GM12878 (cell line): ENCODE results near the gene DDIT4. TPM values are rescaled to one million over a fixed set of nuclear protein-coding genes. Genes with fewer than 3 reads are reported as not detected.

Experiments used
- ATAC-seq: fragments of 200-7000 bp; cut with Tn5 transposase; 3 replicates; pipeline ENCODE4 v1.9.1; 2020; ENCODE audit warnings: mild to moderate bottlenecking, moderate library complexity
- BruUV-seq: library from RNA; stranded (reverse); fragments of 400-500 nt; replicated peaks from 2 replicates; lab custom pipeline; 2021; lab: Mats Ljungman, UMichigan
- CTCF ChIA-PET: fragments of 300-600 bp; sonication (Branson Sonifier 250); formaldehyde crosslinking; extraction: SDS; loops from one replicate; lab custom pipeline; 2021; ENCODE audit warnings: inconsistent platforms; lab: Yijun Ruan, JAX
- POLR2A ChIA-PET: fragments of 350-600 bp; formaldehyde crosslinking; extraction: SDS; loops from one replicate; lab custom pipeline; 2021; ENCODE audit warnings: inconsistent platforms; lab: Charles Lee
- RAD21 ChIA-PET: fragments of 300-600 bp; sonication (Branson Sonifier 250); formaldehyde crosslinking; loops from one replicate; lab custom pipeline; 2023; ENCODE audit warnings: antibody characterized with exemption; ENCODE audit not compliant: unreplicated experiment; lab: Charles Lee
- SMC1A ChIA-PET: fragments of 300-600 bp; sonication (Branson Sonifier 250); formaldehyde crosslinking; loops from one replicate; lab custom pipeline; 2023; ENCODE audit not compliant: unreplicated experiment, uncharacterized antibody; lab: Charles Lee
- DNase-seq: peaks from one replicate; pipeline ENCODE4 v3.0.0-alpha.2; 2011; ENCODE audit warnings: low read depth, low spot score
- FAIRE-seq: peaks from 3 replicates; lab custom pipeline; 2011; peaks lifted over from hg19 to GRCh38; lab: Jason Lieb, UNC
- H2AFZ ChIP-seq: 2 replicates; pipeline ENCODE4 v1.6.0; 2011; ENCODE audit warnings: low read depth, low read length, control low read depth; ENCODE audit not compliant: control insufficient read depth
- H3K27ac ChIP-seq: 2 replicates; pipeline ENCODE4 v1.5.1; 2011; ENCODE audit warnings: control low read depth; ENCODE audit not compliant: control insufficient read depth, insufficient read depth
- H3K27me3 ChIP-seq, 2 experiments: replicated peaks in 1 of 2; 2 replicates each; pipeline versions ENCODE4 v1.6.0 to v1.6.1; 2011; ENCODE audit warnings: low read length in 1 of 2; ENCODE audit not compliant: control insufficient read depth in 2 of 2, insufficient read depth in 2 of 2
- H3K36me3 ChIP-seq, 2 experiments: 2 replicates each; pipeline ENCODE4 v1.5.1; 2011; ENCODE audit warnings: low read length in 1 of 2; ENCODE audit not compliant: control insufficient read depth in 2 of 2, insufficient read depth in 2 of 2
- H3K4me1 ChIP-seq: 2 replicates; pipeline ENCODE4 v1.6.1; 2011; ENCODE audit warnings: mild to moderate bottlenecking, low read length, moderate library complexity, mixed read lengths; ENCODE audit not compliant: control insufficient read depth, insufficient read depth
- H3K4me2 ChIP-seq: 2 replicates; pipeline ENCODE4 v1.6.0; 2011; ENCODE audit warnings: control low read depth; ENCODE audit not compliant: control insufficient read depth, insufficient read depth
- H3K4me3 ChIP-seq: fragments of 200-600 bp; sonication (generic); 2 replicates; pipeline ENCODE4 v1.5.1; 2016
- H3K79me2 ChIP-seq: 2 replicates; pipeline ENCODE4 v1.6.0; 2011; ENCODE audit warnings: low read length; ENCODE audit not compliant: control insufficient read depth, insufficient read depth
- H3K9ac ChIP-seq: 2 replicates; pipeline ENCODE4 v1.8.0; 2011; ENCODE audit warnings: low read length, control low read depth, mixed read lengths; ENCODE audit not compliant: control insufficient read depth, insufficient read depth
- H3K9me3 ChIP-seq: replicated peaks from 3 replicates; pipeline ENCODE4 v1.5.1; 2011; ENCODE audit warnings: mild to moderate bottlenecking, low read length; ENCODE audit not compliant: control insufficient read depth, insufficient read depth
- H4K20me1 ChIP-seq: 2 replicates; pipeline ENCODE4 v1.6.0; 2011; ENCODE audit not compliant: control insufficient read depth, insufficient read depth
- CHD4 ChIP-seq: fragments of 200-600 bp; sonication (generic); IDR thresholded peaks from 2 replicates; pipeline ENCODE4 v1.6.1; 2016; ENCODE audit warnings: mild to moderate bottlenecking
- CREM ChIP-seq: IDR thresholded peaks from 2 replicates; pipeline ENCODE4 v1.6.1; 2014; ENCODE audit warnings: antibody characterized with exemption, low read depth
- ELK1 ChIP-seq: IDR thresholded peaks from 2 replicates; pipeline ENCODE4 v1.6.1; 2012; ENCODE audit warnings: low read depth, low read length, improper control_type of control experiment
- EP300 ChIP-seq, 2 experiments: fragments of 150-350 bp in 1 of 2; IDR thresholded peaks; 2 replicates each; pipeline ENCODE4 v1.6.1; 2011 to 2012; ENCODE audit warnings: low read depth in 2 of 2, low read length in 2 of 2, borderline replicate concordance in 1 of 2, improper control_type of control experiment in 1 of 2, inconsistent platforms in 1 of 2; ENCODE audit not compliant: control insufficient read depth in 1 of 2
- EZH2 ChIP-seq: IDR thresholded peaks from 2 replicates; pipeline ENCODE4 v1.6.1; 2012; ENCODE audit warnings: low read depth, mild to moderate bottlenecking, control low read depth, inconsistent platforms, low read length, borderline replicate concordance; ENCODE audit not compliant: control insufficient read depth
- GABPA ChIP-seq: IDR thresholded peaks from 2 replicates; pipeline ENCODE4 v1.6.1; 2014; ENCODE audit warnings: antibody characterized with exemption, low read depth, mild to moderate bottlenecking, inconsistent platforms
- MAX ChIP-seq: IDR thresholded peaks from 2 replicates; pipeline ENCODE4 v1.6.1; 2012; ENCODE audit warnings: low read depth, low read length, improper control_type of control experiment
- NFXL1 ChIP-seq: fragments of 450-650 bp; IDR thresholded peaks from 2 replicates; pipeline ENCODE4 v1.6.1; 2017; ENCODE audit warnings: antibody characterized with exemption, mild to moderate bottlenecking, borderline replicate concordance
- NFYB ChIP-seq: IDR thresholded peaks from 2 replicates; pipeline ENCODE4 v1.6.1; 2011; ENCODE audit warnings: low read depth, mild to moderate bottlenecking, low read length, improper control_type of control experiment, moderate library complexity; ENCODE audit not compliant: insufficient read depth
- NR2F1 ChIP-seq: fragments of 450-650 bp; conservative IDR thresholded peaks from 2 replicates; pipeline ENCODE4 v1.6.1; 2017; ENCODE audit warnings: mild to moderate bottlenecking
- RAD51 ChIP-seq: fragments of 450-650 bp; IDR thresholded peaks from 2 replicates; pipeline ENCODE4 v1.6.1; 2016; ENCODE audit warnings: moderate library complexity, mild to moderate bottlenecking, inconsistent platforms
- RCOR1 ChIP-seq: conservative IDR thresholded peaks from 2 replicates; pipeline ENCODE4 v1.6.1; 2012; ENCODE audit warnings: low read depth, low read length, improper control_type of control experiment
- SPI1 ChIP-seq: IDR thresholded peaks from 2 replicates; pipeline ENCODE4 v1.6.1; 2011; ENCODE audit warnings: low read depth, mild to moderate bottlenecking, low read length, moderate library complexity, borderline replicate concordance; ENCODE audit not compliant: insufficient read depth
- TARDBP ChIP-seq: IDR thresholded peaks from 2 replicates; pipeline ENCODE4 v1.6.1; 2016; ENCODE audit warnings: borderline replicate concordance
- TCF3 ChIP-seq: IDR thresholded peaks from 2 replicates; pipeline ENCODE4 v1.6.1; 2012; ENCODE audit warnings: low read depth, mild to moderate bottlenecking, low read length, borderline replicate concordance; ENCODE audit not compliant: insufficient read depth
- USF1 ChIP-seq: IDR thresholded peaks from 2 replicates; pipeline ENCODE4 v1.6.1; 2011; ENCODE audit warnings: borderline replicate concordance, low read depth, mild to moderate bottlenecking, moderate library complexity, mixed read lengths, low read length; ENCODE audit not compliant: insufficient read depth; ENCODE audit errors: extremely low read length
- WRNIP1 ChIP-seq: IDR thresholded peaks from 2 replicates; pipeline ENCODE4 v1.6.1; 2011; ENCODE audit warnings: low read depth, low read length, improper control_type of control experiment, borderline replicate concordance
- YY1 ChIP-seq: IDR thresholded peaks from 2 replicates; pipeline ENCODE4 v1.6.1; 2011; ENCODE audit warnings: low read depth, mild to moderate bottlenecking, low read length
- ZNF24 ChIP-seq: fragments of 450-650 bp; IDR thresholded peaks from 2 replicates; pipeline ENCODE4 v1.6.1; 2017; ENCODE audit warnings: antibody characterized with exemption, mild to moderate bottlenecking
- ZZZ3 ChIP-seq: IDR thresholded peaks from 2 replicates; pipeline ENCODE4 v1.6.1; 2011; ENCODE audit warnings: low read depth; ENCODE audit not compliant: control insufficient read depth, insufficient read length
- WGBS: methylation state at CpG from one replicate; pipeline ENCODE4 v1.1.6; 2016; ENCODE audit warnings: low lambda C conversion rate; ENCODE audit not compliant: insufficient replicate concordance, insufficient coverage; ENCODE audit errors: missing lambda C conversion rate; 5-methylcytosine and 5-hydroxymethylcytosine counted together
- in situ Hi-C: fragments of 300-500 bp; cut with MboI; formaldehyde crosslinking; loops from 9 replicates; pipeline ENCODE4 v1.14.3; 2018; ENCODE audit warnings: mixed read lengths
- intact Hi-C: fragments of 100-400 bp; cut with micrococcal nuclease; formaldehyde crosslinking; loops from one replicate; pipeline ENCODE4 v1.14.2; 2022; ENCODE audit not compliant: unreplicated experiment
- polyA plus RNA-seq, 11 experiments: library from polyadenylated mRNA; depleted of rRNA in 4 of 11; unstranded in 6 of 11; stranded (reverse) in 5 of 11; fragments of >200 nt; fragmentation: Nextera tagmentation in 4 of 11; fragmentation: Illumina TruSeq in 1 of 11; extraction: Ambion mirVana in 4 of 11; extraction: Trizol in 1 of 11; gene quantifications; 1 replicate in 1 of 11; 2 replicates in 10 of 11; pipeline versions ENCODE4 v1.2.1 to v1.2.3, GENCODE V29; 2011 to 2016; ENCODE audit warnings: inconsistent platforms in 2 of 11, missing spikeins in 2 of 11, low read depth in 1 of 11
- total RNA-seq, 4 experiments: library from RNA; depleted of rRNA in 3 of 4; stranded (reverse); fragments of >200 nt in 3 of 4; fragmentation: Illumina TruSeq in 1 of 4; extraction: Trizol in 1 of 4; gene quantifications; 2 replicates each; pipeline versions ENCODE4 v1.2.1 to v1.2.3, GENCODE V29; 2013 to 2021

Gene DDIT4
- total and polyA plus RNA-seq, 10 of the 15 experiments (the other 5 are each of a cell fraction or from before 2014, with no cell fraction given): 2.1 to 277 (median 183) TPM

- no peaks in the 10 kb centered on the region for H3K9me3 ChIP-seq
- ChIA-PET RAD21 (interaction anchor here (0.7 to 13.0 kb wide), 18 partner anchors 9 to 213 kb away, joined by 3 to 200 read pairs (median 5); partner anchors contain the start of genes ANAPC16, ASCC1 and DDIT4), CTCF (interaction anchor here (0.7 to 7.6 kb wide), 19 partner anchors 10 to 212 kb away, joined by 3 to 59 read pairs (median 6); partner anchors contain the start of gene DDIT4), SMC1A (interaction anchor here (0.6 to 21.0 kb wide), 20 partner anchors 10 to 211 kb away, joined by 3 to 275 read pairs (median 7); partner anchors contain the start of genes ANAPC16, ASCC1 and DDIT4), POLR2A (interaction anchor here (0.7 to 11.6 kb wide), 15 partner anchors 13 to 277 kb away, joined by 3 to 267 read pairs (median 12); partner anchors contain the start of genes ANAPC16, ASCC1 and DDIT4)
- peak overlapping the region; percentile 32; the same call in 1 of the 2 replicates for H2AFZ ChIP-seq
- peak overlapping the region; percentile 71 for H3K9ac ChIP-seq
- peak; percentile 90 for DNase-seq
- no TSS peak for BruUV-seq
- H3K27me3 ChIP-seq: no peaks in the 10 kb centered on the region
- no peaks in the 10 kb centered on the region for H3K36me3 ChIP-seq
- intact Hi-C loops: loop anchor here (1.0 to 5.0 kb wide), 6 partner anchors 12 to 74 kb away; partner anchors contain the start of genes ANAPC16, ASCC1 and DDIT4
- FAIRE-seq: peak; percentile 98
- WGBS: under 1% methylated on average over 24 of the region's 30 CpGs
- peak; percentile 73 for ATAC-seq
- in situ Hi-C loops: no loop called here
- H3K4me2 ChIP-seq: peak overlapping the region; percentile 75
- peaks cover 65% of the 10 kb centered on the region for H3K4me1 ChIP-seq
- H4K20me1 ChIP-seq: no peaks in the 10 kb centered on the region
- peak overlapping the region; percentile 95 for H3K27ac ChIP-seq
- H3K79me2 ChIP-seq: peaks cover 2% of the 10 kb centered on the region
- H3K4me3 ChIP-seq: peak overlapping the region; percentile 68
- TF ChIP-seq SPI1: no peak; the same call in 1 of the 2 replicates
- TF ChIP-seq NR2F1: peak; percentile 92
- TF ChIP-seq EP300 (IDR thresholded peaks at IDR 0.05; ENCODE audit: borderline replicate concordance in 1 of 2, control insufficient read depth in 1 of 2, low read depth in 2 of 2, low read length in 2 of 2): peak; percentile 78 to 93
- TF ChIP-seq YY1: no peak
- no peak for TF ChIP-seq EZH2
- TF ChIP-seq CHD4: no peak
- no peak; the same call in 1 of the 2 replicates for TF ChIP-seq MAX
- TF ChIP-seq NFYB: no peak
- peak; percentile 12; the same call in 1 of the 2 replicates for TF ChIP-seq RAD51
- TF ChIP-seq ZZZ3: no peak
- TF ChIP-seq TARDBP: no peak; the same call in 1 of the 2 replicates
- 0 out of 2 replicates have a peak, but pooled peaks have one; percentile 22 for TF ChIP-seq ELK1
- no peak for TF ChIP-seq RCOR1
- TF ChIP-seq GABPA: no peak
- TF ChIP-seq TCF3: peak; percentile 40; the same call in 1 of the 2 replicates
- no peak for TF ChIP-seq WRNIP1
- no peak for TF ChIP-seq USF1
- TF ChIP-seq ZNF24: peak; percentile 35
- TF ChIP-seq CREM: peak; percentile 92
- no peak for TF ChIP-seq NFXL1
These were observed 12.5 kb upstream of the DDIT4 start for GRCh38 chr10:72260976-72261783.
